Trophoblast cell (in vitro differentiated cells and primary cell): ENCODE measurements around the gene CDH18.

Experiments
- DNase-seq, 2 donors: peaks; one replicate each; pipeline ENCODE4 v3.0.0-alpha.2; 2016
- H2AFZ ChIP-seq: 2 replicates; pipeline ENCODE4 v1.6.1; 2013; ENCODE audit warnings: low read length, moderate library complexity, mild to moderate bottlenecking; ENCODE audit not compliant: insufficient read depth, poor library complexity
- H2AK5ac ChIP-seq: 2 replicates; pipeline ENCODE4 v1.6.1; 2013; ENCODE audit warnings: mild to moderate bottlenecking, low read length
- H2BK120ac ChIP-seq: 2 replicates; pipeline ENCODE4 v1.6.1; 2013; ENCODE audit warnings: low read length, mild to moderate bottlenecking, moderate library complexity; ENCODE audit not compliant: insufficient read depth, poor library complexity
- H2BK12ac ChIP-seq: 2 replicates; pipeline ENCODE4 v1.6.1; 2013; ENCODE audit warnings: mild to moderate bottlenecking, low read length, moderate library complexity
- H2BK5ac ChIP-seq: 2 replicates; pipeline ENCODE4 v1.6.1; 2013; ENCODE audit warnings: low read length, low read depth, moderate library complexity, mild to moderate bottlenecking; ENCODE audit not compliant: poor library complexity
- H3K14ac ChIP-seq: 2 replicates; pipeline ENCODE4 v1.6.1; 2013; ENCODE audit warnings: mild to moderate bottlenecking, low read length
- H3K18ac ChIP-seq: 2 replicates; pipeline ENCODE4 v1.6.1; 2013; ENCODE audit warnings: mild to moderate bottlenecking, low read length
- H3K23ac ChIP-seq: 2 replicates; pipeline ENCODE4 v1.6.1; 2013; ENCODE audit warnings: low read length
- H3K27ac ChIP-seq: 2 replicates; pipeline ENCODE4 v1.5.1; 2013; ENCODE audit warnings: low read depth, mild to moderate bottlenecking, inconsistent platforms, low read length, moderate library complexity
- H3K27me3 ChIP-seq: 2 replicates; pipeline ENCODE4 v1.6.1; 2013; ENCODE audit warnings: inconsistent platforms, mild to moderate bottlenecking, low read length, moderate library complexity; ENCODE audit not compliant: insufficient read depth
- H3K36me3 ChIP-seq, 2 experiments: 1 replicate in 1 of 2; 2 replicates in 1 of 2; pipeline ENCODE4 v1.6.1; 2013; ENCODE audit warnings: low read length in 2 of 2, mild to moderate bottlenecking in 2 of 2, moderate library complexity in 1 of 2; ENCODE audit not compliant: insufficient read depth in 2 of 2, control insufficient read depth in 1 of 2
- H3K4ac ChIP-seq: 2 replicates; pipeline ENCODE4 v1.6.1; 2013; ENCODE audit warnings: low read depth, mild to moderate bottlenecking, low read length, moderate library complexity
- H3K4me1 ChIP-seq, 2 experiments: 1 replicate in 1 of 2; 2 replicates in 1 of 2; pipeline ENCODE4 v1.6.1; 2013; ENCODE audit warnings: low read length in 2 of 2, mild to moderate bottlenecking in 2 of 2, moderate library complexity in 1 of 2; ENCODE audit not compliant: insufficient read depth in 2 of 2, control insufficient read depth in 1 of 2
- H3K4me2 ChIP-seq: 2 replicates; pipeline ENCODE4 v1.6.1; 2013; ENCODE audit warnings: inconsistent platforms, mild to moderate bottlenecking, low read length, moderate library complexity
- H3K4me3 ChIP-seq: 2 replicates; pipeline ENCODE4 v1.5.1; 2013; ENCODE audit warnings: mild to moderate bottlenecking, low read depth, low read length, inconsistent platforms
- H3K79me1 ChIP-seq: one replicate; pipeline ENCODE4 v1.6.1; 2013; ENCODE audit warnings: low read length
- H3K79me2 ChIP-seq: 2 replicates; pipeline ENCODE4 v1.6.1; 2013; ENCODE audit warnings: low read length, mild to moderate bottlenecking; ENCODE audit not compliant: control insufficient read depth, insufficient read depth, poor library complexity
- H3K9ac ChIP-seq: 2 replicates; pipeline ENCODE4 v1.6.1; 2013; ENCODE audit warnings: mild to moderate bottlenecking, low read length
- H3K9me3 ChIP-seq: 2 replicates; pipeline ENCODE4 v1.6.1; 2013; ENCODE audit warnings: low read depth, mild to moderate bottlenecking, control low read depth, inconsistent platforms, low read length; ENCODE audit not compliant: insufficient read depth
- H4K12ac ChIP-seq: 2 replicates; pipeline ENCODE4 v1.6.1; 2013; ENCODE audit warnings: low read depth, mild to moderate bottlenecking, low read length, moderate library complexity
- H4K8ac ChIP-seq: 2 replicates; pipeline ENCODE4 v1.6.1; 2013; ENCODE audit warnings: low read depth, mild to moderate bottlenecking, low read length, moderate library complexity
- H4K91ac ChIP-seq: one replicate; pipeline ENCODE4 v1.6.1; 2013; ENCODE audit warnings: low read depth, mild to moderate bottlenecking, low read length, moderate library complexity
- WGBS: extraction: QIAGEN DNeasy Blood & Tissue Kit; methylation state at CpG from one replicate; pipeline ENCODE4 v1.1.7; 2013; ENCODE audit warnings: missing lambda C conversion rate; ENCODE audit not compliant: insufficient read length, insufficient coverage; ENCODE audit errors: extremely low coverage; 5-methylcytosine and 5-hydroxymethylcytosine counted together

The CDH18 gene

DNA sequence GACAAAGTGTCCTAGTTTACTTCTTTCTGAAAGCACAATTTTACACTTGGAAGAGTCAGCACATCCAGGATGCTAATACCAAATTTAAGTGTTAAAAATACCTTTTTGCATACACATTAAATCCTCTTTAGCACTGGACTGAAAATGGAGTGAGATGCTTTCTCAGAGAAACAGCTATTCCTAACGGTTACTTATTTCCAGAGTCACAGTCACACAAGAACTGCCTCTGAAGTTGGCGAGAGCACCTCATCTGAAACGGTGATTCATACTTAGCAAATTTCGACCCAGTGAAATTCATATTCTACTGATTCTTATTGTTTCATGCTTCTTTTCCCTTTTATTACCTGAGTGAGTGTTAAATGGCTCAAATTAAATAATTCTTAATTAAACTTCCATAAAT is 12.2 kb downstream of the CDH18 start:
- H2BK12ac ChIP-seq: no peak overlapping the region
- no peak overlapping the region for H3K4ac ChIP-seq
- no peak overlapping the region for H3K9ac ChIP-seq
- H3K9me3 ChIP-seq: no peaks in the 10 kb centered on the region
- no peaks in the 10 kb centered on the region for H3K4me1 ChIP-seq
- no peak for DNase-seq
- H3K4me3 ChIP-seq: no peak overlapping the region
- H4K12ac ChIP-seq: no peak overlapping the region
- no peak overlapping the region for H3K4me2 ChIP-seq
- H4K8ac ChIP-seq: no peak overlapping the region
- no peaks in the 10 kb centered on the region for H3K27me3 ChIP-seq
- H2AFZ ChIP-seq: no peak overlapping the region
- no peak overlapping the region for H2BK5ac ChIP-seq
- no peaks in the 10 kb centered on the region for H3K79me1 ChIP-seq
- no peak overlapping the region for H3K27ac ChIP-seq
- H3K79me2 ChIP-seq: no peaks in the 10 kb centered on the region
- no peak overlapping the region for H2BK120ac ChIP-seq
- no peak overlapping the region for H3K23ac ChIP-seq
- H3K36me3 ChIP-seq: no peaks in the 10 kb centered on the region
- H4K91ac ChIP-seq: no peak overlapping the region
- no CpG with 5 or more reads among the region's 4 CpGs for WGBS
- no peak overlapping the region for H3K18ac ChIP-seq
- no peak overlapping the region for H3K14ac ChIP-seq
- H2AK5ac ChIP-seq: no peak overlapping the region

DNA sequence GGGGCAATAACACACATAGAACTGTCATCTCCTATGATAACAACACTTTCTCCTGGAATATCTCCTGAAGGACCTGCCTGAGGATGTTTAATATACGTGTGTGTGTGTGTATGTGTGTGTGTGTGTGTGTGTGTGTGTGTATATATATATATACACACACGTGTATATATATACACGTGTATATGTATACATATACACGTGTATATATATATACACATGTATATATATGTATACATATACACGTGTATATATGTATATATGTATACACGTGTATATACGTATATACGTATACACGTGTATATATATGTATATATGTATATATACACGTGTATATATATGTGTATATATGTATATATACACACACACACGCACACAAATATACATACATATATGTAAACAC is 27.5 kb downstream of the CDH18 start:
- Histone ChIP-seq H3K36me3 (no peaks in the 10 kb centered on the region), H3K4me2 (no peak overlapping the region), H2BK120ac (no peak overlapping the region), H2BK12ac (no peak overlapping the region), H3K9ac (no peak overlapping the region), H3K79me1 (no peaks in the 10 kb centered on the region), H3K14ac (no peak overlapping the region), H3K4me1 (no peaks in the 10 kb centered on the region), H3K4me3 (no peak overlapping the region), H3K18ac (no peak overlapping the region), H4K12ac (no peak overlapping the region), H2AK5ac (no peak overlapping the region), H3K27me3 (no peaks in the 10 kb centered on the region), H3K79me2 (no peaks in the 10 kb centered on the region), H3K9me3 (no peaks in the 10 kb centered on the region), H3K23ac (no peak overlapping the region), H3K27ac (no peak overlapping the region), H2BK5ac (no peak overlapping the region), H4K8ac (no peak overlapping the region), H3K4ac (no peak overlapping the region), H4K91ac (no peak overlapping the region), H2AFZ (no peak overlapping the region)
- no peak for DNase-seq
- WGBS: no CpG with 5 or more reads among the region's 11 CpGs

DNA sequence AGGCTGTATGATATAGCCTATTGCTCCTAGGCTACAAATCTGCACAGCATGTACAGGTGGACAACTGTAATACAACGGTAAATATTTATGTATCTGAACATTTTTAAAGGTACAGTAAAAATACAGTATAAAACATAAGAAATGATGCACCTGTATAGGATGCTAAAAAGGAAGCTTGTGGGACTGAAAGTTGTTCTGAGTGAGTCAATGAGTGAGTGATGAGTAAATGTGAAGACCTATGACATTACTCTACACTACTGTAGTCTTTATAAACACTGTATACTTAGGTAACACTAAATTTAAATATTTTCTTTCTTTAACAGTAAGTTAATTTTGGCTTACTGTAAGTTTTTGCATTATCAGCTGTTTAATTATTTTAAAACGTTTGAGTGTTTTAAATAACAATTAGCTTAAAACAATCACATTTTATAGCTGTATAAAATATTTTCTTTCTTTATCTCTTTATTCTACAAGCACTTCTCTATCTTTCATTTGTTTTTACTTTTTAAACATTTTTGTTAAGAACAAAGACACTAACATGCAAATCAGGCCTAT is 28.1 kb downstream of the CDH18 start:
- Histone ChIP-seq H3K4ac (no peak overlapping the region), H4K8ac (no peak overlapping the region), H2AFZ (no peak overlapping the region), H3K27me3 (no peaks in the 10 kb centered on the region), H4K12ac (no peak overlapping the region), H2BK120ac (no peak overlapping the region), H2BK12ac (no peak overlapping the region), H3K4me3 (no peak overlapping the region), H3K36me3 (no peaks in the 10 kb centered on the region), H2AK5ac (no peak overlapping the region), H3K4me1 (no peaks in the 10 kb centered on the region), H3K9me3 (no peaks in the 10 kb centered on the region), H3K79me1 (no peaks in the 10 kb centered on the region), H3K18ac (no peak overlapping the region), H3K27ac (no peak overlapping the region), H4K91ac (no peak overlapping the region), H3K14ac (no peak overlapping the region), H3K23ac (no peak overlapping the region), H3K9ac (no peak overlapping the region), H3K79me2 (no peaks in the 10 kb centered on the region), H3K4me2 (no peak overlapping the region), H2BK5ac (no peak overlapping the region)
- no peak for DNase-seq
- WGBS: no CpG with 5 or more reads among the region's 2 CpGs

DNA sequence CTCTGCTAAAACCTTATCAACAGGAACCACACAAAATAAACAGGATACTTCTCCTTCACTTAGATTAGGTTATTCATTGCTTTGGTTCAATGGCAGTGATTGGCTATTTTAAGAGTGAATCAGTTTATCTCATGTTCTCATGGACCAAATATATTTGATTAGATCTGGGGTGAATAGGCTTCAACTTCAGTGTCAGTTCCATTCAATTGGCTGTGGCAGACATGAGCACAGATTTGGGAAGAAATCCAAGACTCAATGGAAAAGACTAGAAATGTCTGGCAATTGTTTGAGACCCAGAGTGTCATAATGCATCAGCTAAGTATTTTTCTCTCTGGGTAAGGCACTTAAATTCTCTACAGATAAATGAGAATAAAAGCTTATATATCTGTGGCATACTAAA is 37.1 kb downstream of the CDH18 start:
- H3K4ac ChIP-seq: no peak overlapping the region
- no peaks in the 10 kb centered on the region for H3K79me2 ChIP-seq

More for the DNA sequence above, 37.1 kb downstream of the CDH18 start:
- H2AFZ ChIP-seq: no peak overlapping the region
- no peaks in the 10 kb centered on the region for H3K79me1 ChIP-seq
- no peaks in the 10 kb centered on the region for H3K27me3 ChIP-seq
- no peaks in the 10 kb centered on the region for H3K36me3 ChIP-seq
- no peak overlapping the region for H3K9ac ChIP-seq
- no peak overlapping the region for H2BK5ac ChIP-seq
- no peak overlapping the region for H3K18ac ChIP-seq
- no peaks in the 10 kb centered on the region for H3K4me1 ChIP-seq
- H4K8ac ChIP-seq: no peak overlapping the region
- no peaks in the 10 kb centered on the region for H3K9me3 ChIP-seq
- no peak overlapping the region for H3K27ac ChIP-seq
- H2BK12ac ChIP-seq: no peak overlapping the region
- H4K91ac ChIP-seq: no peak overlapping the region
- no peak for DNase-seq
- no peak overlapping the region for H4K12ac ChIP-seq
- H3K4me2 ChIP-seq: no peak overlapping the region
- H3K14ac ChIP-seq: no peak overlapping the region
- H3K4me3 ChIP-seq: no peak overlapping the region
- H3K23ac ChIP-seq: no peak overlapping the region
- H2BK120ac ChIP-seq: no peak overlapping the region
- H2AK5ac ChIP-seq: no peak overlapping the region
